ENCODE data around the gene TWIST2.

- TF ChIP-seq, protein P1, sequence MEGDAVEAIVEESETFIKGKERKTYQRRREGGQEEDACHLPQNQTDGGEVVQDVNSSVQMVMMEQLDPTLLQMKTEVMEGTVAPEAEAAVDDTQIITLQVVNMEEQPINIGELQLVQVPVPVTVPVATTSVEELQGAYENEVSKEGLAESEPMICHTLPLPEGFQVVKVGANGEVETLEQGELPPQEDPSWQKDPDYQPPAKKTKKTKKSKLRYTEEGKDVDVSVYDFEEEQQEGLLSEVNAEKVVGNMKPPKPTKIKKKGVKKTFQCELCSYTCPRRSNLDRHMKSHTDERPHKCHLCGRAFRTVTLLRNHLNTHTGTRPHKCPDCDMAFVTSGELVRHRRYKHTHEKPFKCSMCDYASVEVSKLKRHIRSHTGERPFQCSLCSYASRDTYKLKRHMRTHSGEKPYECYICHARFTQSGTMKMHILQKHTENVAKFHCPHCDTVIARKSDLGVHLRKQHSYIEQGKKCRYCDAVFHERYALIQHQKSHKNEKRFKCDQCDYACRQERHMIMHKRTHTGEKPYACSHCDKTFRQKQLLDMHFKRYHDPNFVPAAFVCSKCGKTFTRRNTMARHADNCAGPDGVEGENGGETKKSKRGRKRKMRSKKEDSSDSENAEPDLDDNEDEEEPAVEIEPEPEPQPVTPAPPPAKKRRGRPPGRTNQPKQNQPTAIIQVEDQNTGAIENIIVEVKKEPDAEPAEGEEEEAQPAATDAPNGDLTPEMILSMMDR (IDR thresholded peaks at IDR 0.05), result no peak
- no peak for TF ChIP-seq EP300 (IDR thresholded peaks at IDR 0.05)
- TF ChIP-seq POLR2A (IDR thresholded peaks at IDR 0.05), result no peak
These were observed 25.8 kb upstream of the TWIST2 start for GRCh38 chr2:238821944-238822670.
